ENCODE results near the gene CNTNAP2. TPM values are rescaled to one million over a fixed set of nuclear protein-coding genes. Genes with fewer than 3 reads are reported as not detected.

Gene CNTNAP2
- total RNA-seq, 2 experiments from 2014 or later = not detected

DNA sequence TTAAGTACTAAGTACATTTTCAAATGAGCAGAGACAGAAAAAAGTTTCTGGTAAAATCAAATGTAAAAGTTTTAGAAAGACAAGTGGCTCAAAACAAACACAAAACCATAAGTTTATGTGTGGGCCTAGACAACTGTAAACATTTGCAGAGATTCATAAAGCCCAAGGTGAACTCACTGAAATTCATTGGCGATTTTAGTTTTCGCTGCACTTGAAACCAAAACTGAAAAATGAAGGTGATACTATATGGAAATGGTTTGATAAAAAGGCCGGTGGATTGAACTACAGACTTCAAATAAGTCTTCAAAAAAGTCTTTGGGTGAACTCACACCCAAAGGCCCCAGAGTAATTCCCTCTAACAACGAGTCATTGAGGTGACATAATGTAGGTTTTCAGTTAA, 1289.0 kb downstream of the CNTNAP2 start:
- no peaks in the 10 kb centered on the region for H3K27me3 Mint-ChIP-seq
- peaks cover 10% of the 10 kb centered on the region for H3K9me3 Mint-ChIP-seq
- H3K27ac Mint-ChIP-seq = no peak overlapping the region
- H3K36me3 Mint-ChIP-seq = no peaks in the 10 kb centered on the region
- DNase-seq (no peak), ATAC-seq (ENCODE audit: low read depth) (no peak)
- H3K4me3 Mint-ChIP-seq = no peak overlapping the region
- H3K4me1 Mint-ChIP-seq = no peaks in the 10 kb centered on the region
- POLR2A ChIA-PET = no interaction called here

- Mint-ChIP-seq H3K4me1 (no peaks in the 10 kb centered on the region), H3K9me3 (peaks cover 10% of the 10 kb centered on the region), H3K27me3 (no peaks in the 10 kb centered on the region), H3K27ac (no peak overlapping the region), H3K4me3 (no peak overlapping the region), H3K36me3 (no peaks in the 10 kb centered on the region)
- POLR2A ChIA-PET = no interaction called here
- ATAC-seq (ENCODE audit: low read depth) (no peak), DNase-seq (no peak)
Measured at GRCh38 chr7:147406521-147407135, 1290.0 kb downstream of the CNTNAP2 start.

DNA sequence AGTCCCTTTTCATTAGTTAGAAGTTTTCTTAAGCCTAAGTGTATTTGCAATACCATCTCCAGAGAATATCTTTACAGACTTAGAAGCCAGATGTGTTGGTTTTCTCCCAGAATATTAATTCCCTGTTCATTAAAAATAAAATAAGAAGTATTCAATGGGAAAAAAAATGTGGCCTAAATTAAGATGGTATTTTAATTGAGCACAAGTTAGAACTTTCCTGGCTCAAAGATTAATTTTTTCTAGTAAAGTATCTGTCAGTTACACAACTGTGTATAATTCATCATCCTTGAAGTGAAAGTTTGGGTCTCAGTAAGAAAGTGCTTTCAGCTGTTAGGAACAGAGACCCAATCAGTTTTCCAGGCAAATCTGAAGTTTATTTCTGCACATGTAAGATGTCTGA, 1294.5 kb downstream of the CNTNAP2 start:
- H3K27me3 Mint-ChIP-seq = no peaks in the 10 kb centered on the region
- no peak overlapping the region for H3K27ac Mint-ChIP-seq
- POLR2A ChIA-PET = no interaction called here
- ATAC-seq (ENCODE audit: low read depth) = no peak
- H3K4me1 Mint-ChIP-seq = no peaks in the 10 kb centered on the region
- no peak overlapping the region for H3K4me3 Mint-ChIP-seq
- peaks cover 11% of the 10 kb centered on the region for H3K9me3 Mint-ChIP-seq
- H3K36me3 Mint-ChIP-seq = no peaks in the 10 kb centered on the region
- DNase-seq = no peak

DNA sequence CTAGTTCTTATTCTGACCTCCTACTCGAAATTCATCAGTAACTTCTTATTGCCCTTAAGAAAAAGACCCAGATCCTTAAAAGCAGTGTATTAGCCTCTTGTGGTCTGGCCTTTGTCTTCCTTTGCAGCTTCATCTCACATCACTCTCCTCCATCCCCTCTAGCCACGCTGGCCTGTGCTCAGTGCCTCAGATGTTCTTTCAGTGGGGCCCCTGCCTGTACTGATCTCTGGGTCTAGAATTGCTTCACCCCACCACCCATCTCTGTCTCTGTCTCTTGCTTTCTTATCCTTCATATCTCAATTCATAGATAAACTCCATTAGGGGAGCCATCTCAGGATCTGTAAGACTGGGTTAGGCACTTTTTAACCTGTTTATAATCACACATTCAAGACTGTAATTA, 1295.5 kb downstream of the CNTNAP2 start:
- ATAC-seq (ENCODE audit: low read depth) = no peak

GRCh38 chr7:147412782-147413556, 1296.4 kb downstream of the CNTNAP2 start:
- Mint-ChIP-seq H3K4me3 (no peak overlapping the region), H3K27ac (no peak overlapping the region), H3K4me1 (no peaks in the 10 kb centered on the region), H3K36me3 (no peaks in the 10 kb centered on the region), H3K27me3 (no peaks in the 10 kb centered on the region), H3K9me3 (peaks cover 6% of the 10 kb centered on the region)
- POLR2A ChIA-PET = no interaction called here
- ATAC-seq (ENCODE audit: low read depth) (no peak), DNase-seq (no peak)

More for the DNA sequence above, 1295.5 kb downstream of the CNTNAP2 start:
- no peaks in the 10 kb centered on the region for H3K36me3 Mint-ChIP-seq
- POLR2A ChIA-PET = no interaction called here
- no peaks in the 10 kb centered on the region for H3K4me1 Mint-ChIP-seq
- H3K4me3 Mint-ChIP-seq = no peak overlapping the region
- H3K27me3 Mint-ChIP-seq = no peaks in the 10 kb centered on the region
- DNase-seq = no peak
- peaks cover 10% of the 10 kb centered on the region for H3K9me3 Mint-ChIP-seq
- no peak overlapping the region for H3K27ac Mint-ChIP-seq

GRCh38 chr7:147413557-147413870, 1296.9 kb downstream of the CNTNAP2 start:
- peaks cover 4% of the 10 kb centered on the region for H3K9me3 Mint-ChIP-seq
- no peak for DNase-seq
- no peak overlapping the region for H3K27ac Mint-ChIP-seq
- no peak overlapping the region for H3K4me3 Mint-ChIP-seq
- POLR2A ChIA-PET = no interaction called here
- no peaks in the 10 kb centered on the region for H3K4me1 Mint-ChIP-seq
- ATAC-seq (ENCODE audit: low read depth) = no peak
- H3K36me3 Mint-ChIP-seq = no peaks in the 10 kb centered on the region
- H3K27me3 Mint-ChIP-seq = no peaks in the 10 kb centered on the region

DNA sequence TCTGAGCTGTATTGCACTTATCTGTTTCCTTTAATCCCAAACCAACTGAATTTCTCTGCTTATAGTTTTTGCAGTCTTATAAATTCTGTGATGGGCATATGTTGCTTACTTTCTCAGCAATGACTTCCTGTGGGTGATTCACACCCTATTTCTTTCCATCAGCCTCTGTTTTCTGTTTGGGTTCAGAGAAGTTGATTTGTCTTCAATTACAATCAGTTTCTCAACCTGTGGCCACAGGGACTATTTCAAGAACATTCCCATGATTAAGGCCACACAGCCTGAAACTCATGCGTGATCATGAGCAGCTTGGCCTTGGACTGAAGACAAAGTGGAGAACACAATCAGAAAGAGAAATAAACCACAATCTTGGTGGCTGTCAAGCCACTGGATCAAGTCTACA, 1299.4 kb downstream of the CNTNAP2 start:
- no peak for DNase-seq
- POLR2A ChIA-PET = no interaction called here
- no peak overlapping the region for H3K4me3 Mint-ChIP-seq
- H3K27ac Mint-ChIP-seq = no peak overlapping the region
- peaks cover 1% of the 10 kb centered on the region for H3K9me3 Mint-ChIP-seq
- no peaks in the 10 kb centered on the region for H3K27me3 Mint-ChIP-seq
- no peaks in the 10 kb centered on the region for H3K36me3 Mint-ChIP-seq
- H3K4me1 Mint-ChIP-seq = no peaks in the 10 kb centered on the region
- ATAC-seq (ENCODE audit: low read depth) = no peak

DNA sequence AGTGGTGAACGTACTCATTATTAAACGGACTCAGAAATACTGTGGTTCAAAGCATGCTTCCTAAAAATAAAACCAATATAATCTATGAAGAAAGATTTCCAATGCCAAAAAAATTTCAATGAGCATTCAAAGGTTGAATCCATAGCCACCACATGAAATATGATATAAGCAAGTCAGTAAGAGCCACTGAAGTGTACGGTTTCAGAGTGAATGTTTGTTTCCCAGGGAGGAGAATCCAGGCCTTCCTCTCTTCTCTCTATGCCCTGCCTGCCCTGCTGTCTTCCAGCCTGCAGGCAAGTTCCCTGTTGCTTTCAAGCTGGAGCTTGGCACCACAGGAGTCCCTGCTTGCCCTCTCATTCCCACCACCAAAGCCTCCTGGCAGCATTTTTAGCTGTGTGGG, 1302.4 kb downstream of the CNTNAP2 start:
- Mint-ChIP-seq H3K4me3 (no peak overlapping the region), H3K9me3 (peaks cover 1% of the 10 kb centered on the region)

GRCh38 chr7:147423875-147424274, 1307.3 kb downstream of the CNTNAP2 start:
- POLR2A ChIA-PET = no interaction called here
- no peak for ATAC-seq (ENCODE audit: low read depth)
- H3K4me3 Mint-ChIP-seq = no peak overlapping the region
- H3K27me3 Mint-ChIP-seq = no peaks in the 10 kb centered on the region
- no peak overlapping the region for H3K27ac Mint-ChIP-seq
- H3K36me3 Mint-ChIP-seq = no peaks in the 10 kb centered on the region
- DNase-seq = no peak
- H3K4me1 Mint-ChIP-seq = no peaks in the 10 kb centered on the region
- peaks cover 1% of the 10 kb centered on the region for H3K9me3 Mint-ChIP-seq

More for the DNA sequence above, 1302.4 kb downstream of the CNTNAP2 start:
- Mint-ChIP-seq H3K4me1 (no peaks in the 10 kb centered on the region), H3K27ac (no peak overlapping the region), H3K36me3 (no peaks in the 10 kb centered on the region), H3K27me3 (no peaks in the 10 kb centered on the region)
- POLR2A ChIA-PET = no interaction called here
- ATAC-seq (ENCODE audit: low read depth) (no peak), DNase-seq (no peak)

DNA sequence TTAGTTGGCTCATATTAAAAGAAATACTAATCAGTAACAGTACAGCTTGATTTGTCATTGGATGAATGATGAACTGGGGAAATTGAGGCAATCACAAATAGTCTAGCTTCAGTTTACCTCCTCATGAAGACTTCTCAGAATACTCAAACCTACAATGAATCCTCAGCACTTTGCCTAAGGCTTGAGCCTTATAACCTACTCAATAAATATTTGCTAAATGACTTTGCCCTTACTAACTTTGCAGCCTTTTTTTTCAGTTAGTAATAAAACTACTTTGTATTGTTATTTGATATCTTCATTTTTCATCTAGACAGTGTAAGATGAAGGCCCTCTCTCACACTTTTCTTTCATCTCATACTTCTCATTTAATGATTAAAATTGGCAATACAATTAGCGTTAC, 1311.5 kb downstream of the CNTNAP2 start:
- no peak overlapping the region for H3K27ac Mint-ChIP-seq

GRCh38 chr7:147429961-147430360, 1313.4 kb downstream of the CNTNAP2 start:
- ATAC-seq (ENCODE audit: low read depth) = no peak
- Mint-ChIP-seq H3K27ac (no peak overlapping the region), H3K4me1 (no peaks in the 10 kb centered on the region), H3K4me3 (no peak overlapping the region), H3K27me3 (no peaks in the 10 kb centered on the region), H3K36me3 (no peaks in the 10 kb centered on the region), H3K9me3 (peaks cover 6% of the 10 kb centered on the region)
- POLR2A ChIA-PET = no interaction called here
- no peak for DNase-seq

More for the DNA sequence above, 1311.5 kb downstream of the CNTNAP2 start:
- Mint-ChIP-seq H3K36me3 (no peaks in the 10 kb centered on the region), H3K4me3 (no peak overlapping the region), H3K4me1 (no peaks in the 10 kb centered on the region), H3K9me3 (peaks cover 6% of the 10 kb centered on the region), H3K27me3 (no peaks in the 10 kb centered on the region)
- no peak for ATAC-seq (ENCODE audit: low read depth)
- DNase-seq = no peak
- POLR2A ChIA-PET = no interaction called here

DNA sequence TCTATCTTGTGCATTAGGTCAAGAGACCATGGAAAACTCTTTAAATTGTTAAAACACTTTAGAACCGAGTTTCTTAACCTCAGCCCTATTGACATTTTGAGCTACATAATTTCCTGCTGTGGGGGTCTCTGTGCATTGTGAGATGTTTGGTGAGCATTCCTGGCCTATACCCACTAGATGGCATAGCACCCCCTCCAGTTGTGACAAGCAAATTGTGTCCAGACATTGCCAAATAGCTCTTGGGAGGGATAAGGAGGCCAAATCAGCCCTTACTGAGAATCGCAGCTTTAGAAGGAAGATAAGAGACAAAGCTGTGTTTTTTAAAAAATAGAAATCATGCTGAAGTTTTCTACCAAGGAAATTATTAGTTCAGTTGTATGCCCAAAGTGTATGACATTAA, 1315.5 kb downstream of the CNTNAP2 start:
- H3K4me1 Mint-ChIP-seq = no peaks in the 10 kb centered on the region
- ATAC-seq (ENCODE audit: low read depth) = no peak
- no peak overlapping the region for H3K4me3 Mint-ChIP-seq
- H3K27me3 Mint-ChIP-seq = no peaks in the 10 kb centered on the region
- POLR2A ChIA-PET = no interaction called here
- peaks cover 5% of the 10 kb centered on the region for H3K9me3 Mint-ChIP-seq
- DNase-seq = no peak
- H3K27ac Mint-ChIP-seq = no peak overlapping the region
- H3K36me3 Mint-ChIP-seq = no peaks in the 10 kb centered on the region

GRCh38 chr7:147432576-147432975, 1316.0 kb downstream of the CNTNAP2 start:
- POLR2A ChIA-PET = no interaction called here
- Mint-ChIP-seq H3K4me1 (no peaks in the 10 kb centered on the region), H3K27ac (no peak overlapping the region), H3K36me3 (no peaks in the 10 kb centered on the region), H3K4me3 (no peak overlapping the region), H3K27me3 (no peaks in the 10 kb centered on the region), H3K9me3 (peaks cover 5% of the 10 kb centered on the region)
- DNase-seq (no peak), ATAC-seq (ENCODE audit: low read depth) (no peak)

DNA sequence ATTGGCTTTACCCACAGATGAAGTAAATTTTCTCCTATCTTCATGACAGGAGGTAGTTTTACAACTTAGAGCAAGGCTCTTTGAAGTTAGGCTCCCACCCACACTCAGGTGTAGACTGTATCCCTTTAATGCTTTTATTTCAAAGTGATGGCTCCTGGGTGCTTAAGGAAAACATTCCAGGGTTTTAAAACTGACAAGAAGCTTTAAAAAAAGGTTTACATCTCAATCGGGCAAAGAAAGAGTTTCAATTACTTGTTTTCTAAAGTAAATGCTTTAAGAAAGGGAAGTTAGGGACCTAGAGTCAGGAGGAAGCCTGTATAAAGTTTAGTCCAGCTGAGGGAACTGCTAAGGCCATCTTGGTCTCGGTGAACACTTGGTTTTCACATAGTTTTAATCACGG, 1320.1 kb downstream of the CNTNAP2 start:
- no peak for ATAC-seq (ENCODE audit: low read depth)
- Mint-ChIP-seq H3K4me1 (no peaks in the 10 kb centered on the region), H3K36me3 (no peaks in the 10 kb centered on the region), H3K27ac (no peak overlapping the region), H3K4me3 (no peak overlapping the region), H3K9me3 (peaks cover 6% of the 10 kb centered on the region), H3K27me3 (no peaks in the 10 kb centered on the region)
- POLR2A ChIA-PET = no interaction called here
- DNase-seq = no peak
